Muscle of back (tissue), 13 donors: Measurements from ENCODE around the gene SCYGR2. TPM values are rescaled to one million over a fixed set of nuclear protein-coding genes. Genes with fewer than 3 reads are reported as not detected.
"Not testable (repeated sequence)": the region's sequence is repeated elsewhere in the genome, so short reads cannot be mapped to it uniquely, and the experiment has no call there.

Experiments used
- DNase-seq, 3 donors: peaks; one replicate each; pipeline versions ENCODE4 v3.0.0 to v3.0.0-alpha.2; 2013
- long read RNA-seq, 9 donors: transcript quantifications; one replicate each; lab custom pipeline, GENCODE V29; 2026
- polyA plus RNA-seq, 10 donors: library from polyadenylated mRNA; unstranded; fragments of 120-200 nt; gene quantifications; one replicate each; pipeline ENCODE4 v1.2.1, GENCODE V29; 2013; ENCODE audit not compliant: insufficient read length in 10 of 10

SCYGR2 gene, protein sequence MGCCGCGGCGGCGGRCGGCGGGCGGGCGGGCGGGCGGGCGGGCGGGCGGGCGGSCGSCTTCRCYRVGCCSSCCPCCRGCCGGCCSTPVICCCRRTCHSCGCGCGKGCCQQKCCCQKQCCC
- not detected for polyA plus RNA-seq
- long read RNA-seq, donor 1, result 0 reads
- long read RNA-seq, donor 2, result 0 reads
- long read RNA-seq, donor 3, result 0 reads
- long read RNA-seq, donor 4, result 0 reads
- long read RNA-seq, donor 5, result 0 reads
- long read RNA-seq, donor 6, result 0 reads
- long read RNA-seq, donor 7, result 0 reads
- long read RNA-seq, donor 8, result 0 reads
- long read RNA-seq, donor 9, result 0 reads

DNA sequence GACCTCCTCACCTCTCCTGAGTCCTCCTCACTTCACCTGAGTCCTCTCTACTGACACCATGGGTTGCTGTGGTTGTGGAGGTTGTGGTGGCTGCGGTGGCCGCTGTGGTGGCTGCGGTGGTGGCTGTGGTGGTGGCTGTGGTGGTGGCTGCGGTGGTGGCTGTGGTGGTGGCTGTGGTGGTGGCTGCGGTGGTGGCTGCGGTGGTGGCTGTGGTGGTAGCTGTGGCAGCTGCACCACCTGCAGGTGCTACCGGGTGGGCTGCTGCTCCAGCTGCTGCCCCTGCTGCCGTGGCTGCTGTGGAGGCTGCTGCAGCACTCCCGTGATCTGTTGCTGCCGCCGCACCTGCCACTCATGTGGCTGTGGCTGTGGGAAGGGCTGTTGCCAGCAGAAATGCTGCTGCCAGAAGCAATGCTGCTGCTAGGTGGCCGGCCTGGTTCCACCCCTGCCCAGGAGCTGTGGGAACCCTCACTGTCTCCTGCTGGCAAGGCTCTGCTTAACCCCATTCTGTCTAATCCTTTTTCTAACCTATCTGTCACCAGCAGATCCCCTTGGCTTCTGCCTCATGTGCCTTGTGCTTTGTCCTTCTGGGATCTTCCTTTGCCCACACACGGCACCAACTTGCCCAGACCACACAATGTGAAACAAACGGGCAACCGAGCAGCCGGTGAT is at the start of gene SCYGR2:
Gene SCYGR2 (plus strand): TSS at position 59 of the 669 bp plus-strand sequence. CDS start 0 bp downstream, at position 59.
- not testable (repeated sequence) for DNase-seq

DNA sequence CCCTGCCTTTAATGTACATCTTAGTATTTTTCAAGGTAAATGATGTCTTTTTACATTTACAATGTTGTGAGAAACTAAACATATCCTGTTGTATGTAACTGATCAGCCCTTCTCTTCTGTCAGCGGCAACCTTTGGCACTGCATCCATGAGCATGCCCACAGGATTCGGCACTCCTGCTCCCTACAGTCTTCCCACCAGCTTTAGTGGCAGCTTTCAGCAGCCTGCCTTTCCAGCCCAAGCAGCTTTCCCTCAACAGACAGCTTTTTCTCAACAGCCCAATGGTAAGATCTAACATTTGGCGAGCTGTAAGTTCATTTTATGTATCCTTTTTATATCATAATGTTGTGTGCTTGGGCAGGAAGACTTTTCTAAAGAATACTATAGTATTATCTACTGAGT is 46.9 kb upstream of the SCYGR2 start:
- no peak for DNase-seq

DNA sequence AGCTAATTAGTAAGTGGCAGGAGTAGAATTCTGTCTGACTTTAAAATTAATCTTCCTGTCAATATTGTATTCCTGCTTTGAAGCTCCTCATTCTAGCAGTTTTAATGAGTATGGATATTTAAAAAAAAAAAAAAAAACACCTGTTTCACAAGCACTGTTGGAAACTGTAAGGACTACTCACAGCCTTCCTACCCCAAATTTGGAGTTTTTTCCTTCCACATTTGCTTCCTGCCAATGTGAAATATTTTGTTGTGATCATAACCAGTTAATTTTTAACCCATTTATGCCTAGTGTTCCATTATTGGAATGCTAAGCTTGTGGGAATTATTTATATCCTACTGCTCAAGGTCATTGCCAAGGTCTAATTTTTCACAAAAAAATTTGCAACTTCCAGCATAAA is 36.1 kb upstream of the SCYGR2 start:
- DNase-seq, result no peak

DNA sequence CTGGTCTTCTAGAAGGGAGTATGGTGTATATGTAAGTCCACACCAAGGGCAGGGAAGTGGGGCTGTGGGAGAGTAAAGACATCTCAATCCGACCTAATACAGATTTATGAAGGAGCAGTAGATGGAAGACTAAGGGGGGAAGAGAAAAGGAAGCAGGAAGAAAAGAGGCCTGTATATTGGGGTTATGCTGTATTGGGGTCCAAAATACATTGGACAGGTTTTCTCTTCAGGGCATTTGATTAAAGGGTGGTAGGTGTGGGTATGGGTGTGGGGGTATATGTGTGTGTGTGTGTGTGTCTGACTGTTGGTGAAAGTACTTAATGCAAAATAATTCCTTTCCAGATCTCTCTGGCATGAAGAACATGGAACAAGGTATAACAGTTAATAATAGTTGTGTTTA is 33.6 kb upstream of the SCYGR2 start:
- DNase-seq, result no peak

GRCh38 chr2:227566012-227566411 is 32.7 kb upstream of the SCYGR2 start:
- peak in 1 of 3 donors; percentile 4 for DNase-seq

- DNase-seq, result no peak
Observed at GRCh38 chr2:227568852-227569169, 29.9 kb upstream of the SCYGR2 start.

DNA sequence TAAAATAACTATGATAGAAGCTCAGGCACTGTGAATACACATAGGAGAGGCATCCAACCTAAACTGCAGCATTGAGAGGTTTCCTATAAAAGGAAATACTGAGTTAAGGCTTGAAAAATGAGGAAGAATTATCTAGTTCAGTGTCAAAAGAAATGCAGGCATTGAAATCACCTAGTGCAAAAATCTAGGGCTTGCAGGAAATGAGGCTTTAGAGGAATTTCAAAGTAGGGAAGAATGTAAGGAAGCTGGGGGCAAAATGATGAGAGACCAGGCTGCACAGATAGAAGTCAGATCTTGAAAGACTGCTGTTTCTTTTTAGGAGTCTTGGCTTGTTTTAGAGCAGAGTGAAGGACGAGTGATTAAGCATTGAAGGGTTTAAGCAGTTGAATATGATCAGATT is 28.1 kb upstream of the SCYGR2 start:
- DNase-seq, result no peak

GRCh38 chr2:227576110-227576509 is 22.6 kb upstream of the SCYGR2 start:
- no peak for DNase-seq

GRCh38 chr2:227576812-227577211 is 21.9 kb upstream of the SCYGR2 start:
- no peak for DNase-seq

DNA sequence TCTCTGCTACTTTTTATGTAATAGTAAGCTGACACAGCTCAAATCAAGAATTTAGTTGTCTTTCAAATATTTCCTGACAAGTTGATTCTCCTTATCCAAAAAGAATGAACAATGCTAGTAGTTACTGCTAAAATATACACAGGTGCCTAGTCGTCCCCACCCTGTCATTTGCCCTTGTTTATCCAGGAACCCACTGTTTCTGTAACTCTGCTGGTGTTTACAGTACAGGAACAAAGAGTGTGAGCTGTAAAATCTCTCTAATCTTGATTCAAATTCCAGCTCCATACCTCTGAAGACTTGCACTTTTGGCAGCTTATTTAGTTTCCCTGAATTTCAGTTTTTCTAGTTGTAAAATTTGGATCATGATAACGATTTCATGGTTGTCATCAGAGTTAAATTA is 21.1 kb upstream of the SCYGR2 start:
- no peak for DNase-seq

GRCh38 chr2:227578642-227579041 is 20.1 kb upstream of the SCYGR2 start:
- no peak for DNase-seq

DNA sequence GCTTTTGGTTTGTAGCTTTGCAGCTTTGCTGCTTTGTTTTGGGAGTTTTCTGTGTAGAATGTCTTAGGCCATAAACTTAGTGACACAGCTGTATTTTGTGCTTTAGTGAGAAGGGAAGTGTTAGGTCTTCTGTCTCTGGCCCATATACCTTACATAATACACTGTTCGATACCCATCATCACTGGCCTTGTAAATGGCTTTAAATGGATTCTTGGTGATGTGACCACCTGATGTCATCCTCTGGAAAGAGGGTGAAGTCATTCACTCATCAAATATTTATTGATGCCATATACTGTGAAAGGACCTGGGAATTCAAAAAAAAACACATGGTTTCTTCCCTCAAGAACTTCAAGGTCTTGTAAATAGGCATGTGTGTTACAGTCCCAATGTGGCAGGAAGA is 18.9 kb upstream of the SCYGR2 start:
- no peak for DNase-seq

DNA sequence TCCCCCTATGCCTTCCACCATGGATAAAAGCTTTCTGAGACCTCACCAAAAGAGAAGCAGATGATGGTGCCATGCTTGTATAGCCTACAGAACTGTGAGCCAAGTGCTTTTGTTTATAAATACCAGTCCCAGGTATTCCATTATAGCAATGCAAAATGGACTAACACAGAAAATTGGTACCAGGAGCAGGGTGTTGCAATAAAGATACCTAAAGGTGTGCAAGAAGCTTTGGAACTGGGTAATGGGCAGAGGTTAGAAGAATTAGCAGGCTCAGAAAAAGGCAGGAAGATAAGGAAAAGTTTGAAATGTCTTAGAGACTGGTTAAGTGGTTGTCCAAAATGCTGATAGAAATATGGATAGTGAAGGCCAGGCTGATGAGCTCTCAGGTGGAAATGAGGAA is 16.3 kb upstream of the SCYGR2 start:
- DNase-seq, result no peak

GRCh38 chr2:227592694-227593387 is 5.9 kb upstream of the SCYGR2 start:
- no peak for DNase-seq

GRCh38 chr2:227595797-227596196 is 2.9 kb upstream of the SCYGR2 start:
- no peak for DNase-seq

DNA sequence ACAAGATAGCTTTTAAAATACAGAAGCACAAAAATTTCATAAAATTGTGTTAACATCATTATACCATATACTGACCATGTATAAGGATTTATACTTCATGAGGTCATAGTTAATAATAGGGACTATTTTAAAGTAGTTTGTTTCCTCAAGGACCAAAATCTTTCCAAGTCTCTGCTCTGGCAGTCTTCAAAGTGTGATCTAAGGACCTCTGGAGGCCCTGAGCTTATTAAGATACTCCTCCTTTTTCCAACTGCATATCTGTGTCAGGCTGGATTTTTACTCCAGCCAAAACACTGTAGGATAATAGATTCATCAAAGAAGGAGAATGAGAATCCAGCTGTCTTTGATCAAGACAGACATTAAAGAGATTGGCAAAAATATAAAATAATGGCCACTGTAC is 1.7 kb upstream of the SCYGR2 start:
- peak; percentile 30 to 66 (median 36) for DNase-seq

GRCh38 chr2:227597998-227598397 is 695 bp upstream of the SCYGR2 start:
- no peak for DNase-seq

GRCh38 chr2:227602358-227602757 is 3.7 kb downstream of the SCYGR2 start:
- DNase-seq, result no peak

- DNase-seq, result no peak
Observed at GRCh38 chr2:227606476-227606875, 7.8 kb downstream of the SCYGR2 start.

DNA sequence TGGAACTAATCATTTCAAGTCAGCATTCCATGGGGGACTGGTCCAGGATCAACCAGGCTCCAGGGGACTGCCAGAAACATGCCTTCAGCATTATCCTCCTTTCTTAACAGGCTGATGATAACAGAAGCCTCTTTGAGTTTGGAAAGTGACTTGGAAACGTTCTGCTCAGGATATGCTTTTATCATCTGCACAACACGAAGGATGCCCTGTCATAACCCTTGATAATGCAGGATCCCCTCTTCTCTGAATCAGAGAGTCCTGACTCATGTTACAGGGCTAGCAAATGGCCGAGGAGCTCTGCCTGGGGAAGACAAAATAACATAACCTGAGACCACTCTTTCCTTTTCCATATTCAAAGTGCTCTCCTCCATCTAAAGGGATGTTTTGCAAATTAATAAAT is 9.2 kb downstream of the SCYGR2 start:
- DNase-seq, result no peak

GRCh38 chr2:227608561-227609338 is 10.1 kb downstream of the SCYGR2 start:
- peak; percentile 10 to 33 (median 16) for DNase-seq

DNA sequence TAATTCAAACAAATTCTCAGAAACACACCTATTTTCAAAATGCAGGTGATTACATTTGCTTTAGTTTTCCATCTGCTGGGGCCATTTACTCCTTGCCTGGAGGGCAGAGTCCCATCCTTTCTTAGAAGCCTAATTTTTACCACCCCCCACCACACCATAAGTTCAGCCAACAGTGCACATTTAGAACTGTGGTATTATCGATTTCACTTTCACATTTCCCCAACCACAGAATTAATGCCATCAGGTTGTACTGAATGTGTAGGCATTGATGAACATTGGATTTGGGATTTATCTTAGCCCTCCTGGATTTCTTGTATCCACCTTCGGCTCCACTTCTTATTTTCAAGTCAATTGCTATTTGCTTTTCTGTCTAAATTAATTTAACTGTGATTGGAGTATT is 11.4 kb downstream of the SCYGR2 start:
- DNase-seq, result no peak
